Measurements from ENCODE around the gene GALNT11.
"Not testable (repeated sequence)": the region's sequence is repeated elsewhere in the genome, so short reads cannot be mapped to it uniquely, and the experiment has no call there.

GALNT11 gene

DNA sequence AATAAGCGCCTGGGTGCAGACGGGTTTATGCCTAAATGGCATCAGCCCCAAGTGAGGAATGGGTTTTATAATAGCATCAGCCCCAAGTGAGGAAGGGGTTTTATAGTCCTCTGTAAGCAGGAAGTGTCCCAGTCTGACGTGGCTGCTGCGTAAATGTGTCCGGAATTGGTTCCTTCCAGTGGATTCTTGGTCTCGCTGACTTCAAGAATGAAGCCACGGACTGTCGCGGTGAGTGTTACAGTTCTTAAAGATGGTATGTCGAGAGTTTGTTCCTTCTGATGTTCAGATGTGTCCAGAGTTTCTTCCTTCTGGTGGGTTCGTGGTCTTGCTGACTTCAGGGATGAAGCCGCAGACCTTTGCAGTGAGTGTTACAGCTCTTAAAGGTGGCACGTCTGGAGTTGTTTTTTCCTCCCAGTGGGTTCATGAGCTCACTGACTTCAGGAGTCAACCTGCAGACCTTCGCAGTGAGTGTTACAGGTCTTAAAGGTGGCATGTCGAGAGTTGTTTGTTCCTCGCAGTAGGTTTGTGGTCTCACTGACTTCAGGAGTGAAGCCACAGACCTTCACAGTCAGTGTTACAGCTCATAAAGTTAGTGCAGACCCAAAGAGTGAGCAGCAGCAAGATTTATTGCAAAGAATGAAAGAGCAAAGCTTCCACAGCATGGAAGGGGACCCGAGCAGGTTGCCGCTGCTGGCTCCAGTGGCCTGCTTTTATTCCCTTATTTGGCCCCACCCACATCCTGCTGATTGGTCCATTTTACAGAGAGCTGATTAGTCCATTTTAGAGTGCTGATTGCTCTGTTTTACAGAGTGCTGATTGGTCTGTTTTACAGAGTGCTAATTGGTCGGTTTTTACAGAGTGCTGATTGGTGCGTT lies 2.3 kb downstream of the GALNT11 start:
- not testable (repeated sequence) for DNase-seq (ENCODE audit: low read depth)

GRCh38 chr7:152030059-152030458 lies 4.6 kb downstream of the GALNT11 start:
- DNase-seq (ENCODE audit: low read depth) = not testable (repeated sequence)

- DNase-seq (ENCODE audit: low read depth) = not testable (repeated sequence)
These were observed 5.2 kb downstream of the GALNT11 start for GRCh38 chr7:152030639-152031038.

DNA sequence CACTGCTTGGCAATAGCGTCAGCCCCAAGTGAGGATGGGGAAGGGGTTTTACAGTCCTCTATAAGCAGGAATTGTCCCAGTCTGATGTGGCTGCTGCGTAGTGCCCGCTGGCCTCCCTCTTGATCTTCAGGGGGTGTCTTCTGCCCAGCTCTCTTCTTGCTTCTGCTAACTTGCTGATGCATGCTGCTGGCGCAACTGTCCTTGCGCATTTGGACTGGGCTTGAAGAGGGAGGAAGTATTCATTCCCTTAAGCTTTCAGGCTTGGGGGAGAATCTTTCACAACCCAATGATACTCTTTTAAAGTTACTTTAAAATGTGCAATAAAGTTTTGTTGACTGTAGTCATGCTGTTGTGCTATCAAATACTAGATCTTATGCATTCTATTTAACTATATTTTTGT lies 10.3 kb downstream of the GALNT11 start:
- no peak for DNase-seq (ENCODE audit: low read depth)

DNA sequence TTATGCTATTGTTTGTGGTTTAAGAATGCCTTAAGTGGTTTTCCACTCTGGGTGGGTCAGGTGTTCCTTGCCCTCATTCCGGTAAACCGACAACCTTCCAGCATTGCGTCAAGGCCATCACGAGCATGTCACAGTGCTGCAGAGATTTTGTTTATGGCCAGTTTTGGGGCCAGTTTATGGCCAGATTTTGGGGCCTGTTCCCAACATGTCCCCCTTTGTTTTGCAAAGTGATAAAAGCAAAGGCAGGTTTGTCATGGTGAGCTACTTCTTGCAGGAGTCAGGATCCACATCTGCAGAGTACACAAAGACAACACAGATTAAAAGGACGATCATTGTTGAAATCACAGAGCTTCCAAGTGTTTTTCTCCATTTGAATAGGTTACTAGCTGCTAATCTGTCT lies 12.9 kb downstream of the GALNT11 start:
- not testable (repeated sequence) for DNase-seq (ENCODE audit: low read depth)

DNA sequence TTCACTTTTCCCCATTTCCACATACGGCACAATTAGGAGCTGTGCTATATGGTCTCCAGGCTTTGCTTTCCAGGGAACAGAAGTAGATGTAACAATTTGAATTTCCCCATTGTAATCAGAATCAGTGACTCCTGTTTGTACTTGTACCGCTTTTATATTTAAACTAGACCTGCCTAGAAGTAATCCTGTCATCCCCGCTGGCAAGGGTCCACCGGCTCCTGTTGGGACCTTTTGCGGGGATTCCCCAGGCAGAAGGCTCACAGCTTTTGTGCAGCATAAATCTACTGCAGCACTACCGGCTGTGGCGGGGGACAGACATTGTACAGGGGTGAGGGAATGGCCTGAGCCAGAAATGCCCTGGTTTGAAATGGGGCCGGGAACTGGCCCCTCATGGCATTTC lies 17.6 kb downstream of the GALNT11 start:
- not testable (repeated sequence) for DNase-seq (ENCODE audit: low read depth)

GRCh38 chr7:152044909-152045308 lies 19.4 kb downstream of the GALNT11 start:
- not testable (repeated sequence) for DNase-seq (ENCODE audit: low read depth)

DNA sequence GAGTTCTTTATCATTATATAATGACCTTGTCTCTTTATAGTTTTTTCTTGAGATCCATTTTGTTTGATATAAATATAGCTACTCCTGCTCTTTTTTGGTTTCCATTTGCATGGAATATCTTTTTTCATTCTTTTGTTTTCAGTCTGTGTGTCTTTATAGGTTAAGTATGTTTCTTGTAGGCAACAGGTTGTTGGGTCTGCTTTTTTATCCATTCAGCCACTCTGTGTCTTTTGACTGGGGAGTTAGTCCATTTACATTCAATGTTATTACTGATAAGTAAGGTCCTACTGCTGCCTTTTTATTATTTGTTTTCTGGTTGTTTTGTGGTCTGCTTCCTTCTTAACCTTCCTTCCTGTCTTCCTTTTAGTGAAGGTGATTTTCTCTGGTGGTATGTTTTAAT lies 21.1 kb downstream of the GALNT11 start:
- DNase-seq (ENCODE audit: low read depth) = no peak

DNA sequence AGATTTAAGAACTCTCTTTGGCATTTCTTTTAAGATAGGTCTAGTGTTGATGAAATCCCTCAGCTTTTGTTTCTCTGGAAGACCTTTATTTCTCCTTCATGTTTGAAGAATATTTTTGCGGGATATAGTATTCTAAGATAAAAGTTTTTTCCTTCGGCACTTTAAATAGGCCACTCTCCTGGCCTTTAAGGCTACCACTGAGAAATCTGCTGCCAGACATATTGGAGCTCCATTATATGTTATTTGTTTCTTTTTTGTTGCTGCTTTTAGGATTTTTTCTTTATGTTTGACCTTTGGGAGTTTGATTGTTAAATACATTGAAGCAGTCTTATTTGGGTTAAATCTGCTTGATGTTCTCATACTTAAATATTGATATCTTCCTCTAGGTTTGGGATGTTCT lies 22.6 kb downstream of the GALNT11 start:
- DNase-seq (ENCODE audit: low read depth) = no peak

- no peak for DNase-seq (ENCODE audit: low read depth)
These were observed 25.1 kb downstream of the GALNT11 start for GRCh38 chr7:152050547-152050971.

GRCh38 chr7:152051968-152052367 lies 26.5 kb downstream of the GALNT11 start:
- DNase-seq (ENCODE audit: low read depth) = no peak

DNA sequence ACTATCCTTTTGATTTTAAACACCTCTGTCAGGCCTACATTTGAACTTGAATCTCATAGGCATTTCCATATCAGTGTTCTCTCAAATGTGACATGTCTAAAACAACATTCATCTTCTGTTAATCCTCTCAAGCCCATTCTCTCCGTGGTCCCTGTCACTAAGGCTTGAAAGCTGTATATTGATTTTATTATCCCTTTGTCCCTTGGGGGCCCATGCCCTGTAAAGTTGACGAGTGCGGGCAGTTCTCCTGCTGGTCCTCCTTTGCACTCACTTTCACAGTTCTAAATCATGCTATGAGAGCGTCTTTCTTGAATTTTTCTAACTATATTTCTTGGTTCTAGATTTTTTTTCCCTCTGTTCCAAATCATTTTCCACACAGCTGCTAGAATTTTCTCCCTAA lies 27.3 kb downstream of the GALNT11 start:
- no peak for DNase-seq (ENCODE audit: low read depth)

GRCh38 chr7:152054367-152055230 lies 29.1 kb downstream of the GALNT11 start:
- peak; percentile 18 for DNase-seq (ENCODE audit: low read depth)

DNA sequence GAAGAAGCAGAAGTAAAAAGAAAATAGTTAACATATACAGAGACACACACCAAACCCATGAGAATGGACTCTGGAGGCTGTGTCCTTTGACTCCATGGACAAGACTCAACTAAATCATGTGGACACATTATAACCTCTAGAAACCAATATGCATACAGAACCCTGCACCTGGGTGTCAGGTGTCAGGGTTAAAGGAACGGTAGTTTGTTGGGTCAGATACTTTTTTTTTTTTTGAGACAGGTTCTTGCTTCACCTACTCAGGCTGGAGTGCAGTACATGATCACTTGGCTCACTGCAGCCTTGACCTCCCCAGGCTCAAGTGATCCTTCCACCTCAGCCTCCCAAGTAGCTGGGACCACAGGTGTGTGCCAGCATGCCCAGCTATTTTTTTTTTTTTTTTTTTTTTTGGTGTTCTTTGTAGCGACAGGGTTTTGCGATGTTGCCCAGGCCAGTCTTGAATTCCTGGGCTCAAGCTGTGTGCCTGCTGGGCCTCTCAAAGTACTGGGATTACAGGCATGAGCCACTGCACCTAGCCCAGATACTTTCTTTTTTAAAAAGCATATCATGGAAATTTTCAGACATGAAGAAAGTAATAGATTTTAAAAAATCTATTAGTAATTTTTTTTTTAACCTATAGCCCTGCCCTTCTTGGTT lies 31.3 kb downstream of the GALNT11 start:
- DNase-seq (ENCODE audit: low read depth) = no peak

DNA sequence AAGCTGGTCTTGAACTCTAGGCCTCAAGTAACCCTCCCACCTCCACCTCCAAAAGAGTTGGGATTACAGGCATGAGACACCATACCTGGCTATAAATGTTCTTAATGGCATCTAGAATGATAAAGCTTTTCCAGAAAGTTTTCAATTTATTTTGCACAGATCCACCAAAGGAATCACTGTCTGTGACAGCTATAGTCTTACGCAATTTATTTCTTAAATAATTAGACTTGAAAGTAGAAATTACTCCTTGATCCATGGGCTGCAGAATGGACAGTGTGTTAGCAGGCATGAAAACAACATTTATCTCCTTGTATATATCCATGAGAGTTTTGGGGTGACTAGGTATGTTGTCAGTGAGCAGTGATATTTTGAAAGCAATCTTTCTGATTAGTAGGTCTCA lies 33.8 kb downstream of the GALNT11 start:
- DNase-seq (ENCODE audit: low read depth) = no peak

- DNase-seq (ENCODE audit: low read depth) = not testable (repeated sequence)
These were observed 35.6 kb downstream of the GALNT11 start for GRCh38 chr7:152061086-152061485.

DNA sequence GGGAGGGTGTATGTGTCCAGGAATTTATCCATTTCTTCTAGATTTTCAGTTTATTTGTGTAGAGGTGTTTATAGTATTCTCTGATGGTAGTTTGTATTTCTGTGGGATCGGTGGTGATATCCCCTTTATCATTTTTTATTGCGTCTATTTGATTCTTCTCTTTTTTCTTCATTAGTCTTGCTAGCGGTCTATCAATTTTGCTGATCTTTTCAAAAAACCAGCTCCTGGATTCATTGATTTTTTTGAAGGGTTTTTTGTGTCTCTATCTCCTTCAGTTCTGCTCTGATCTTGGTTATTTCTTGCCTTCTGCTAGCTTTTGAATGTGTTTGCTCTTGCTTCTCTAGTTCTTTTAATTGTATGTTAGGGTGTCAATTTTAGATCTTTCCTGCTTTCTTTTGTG lies 37.7 kb downstream of the GALNT11 start:
- not testable (repeated sequence) for DNase-seq (ENCODE audit: low read depth)

DNA sequence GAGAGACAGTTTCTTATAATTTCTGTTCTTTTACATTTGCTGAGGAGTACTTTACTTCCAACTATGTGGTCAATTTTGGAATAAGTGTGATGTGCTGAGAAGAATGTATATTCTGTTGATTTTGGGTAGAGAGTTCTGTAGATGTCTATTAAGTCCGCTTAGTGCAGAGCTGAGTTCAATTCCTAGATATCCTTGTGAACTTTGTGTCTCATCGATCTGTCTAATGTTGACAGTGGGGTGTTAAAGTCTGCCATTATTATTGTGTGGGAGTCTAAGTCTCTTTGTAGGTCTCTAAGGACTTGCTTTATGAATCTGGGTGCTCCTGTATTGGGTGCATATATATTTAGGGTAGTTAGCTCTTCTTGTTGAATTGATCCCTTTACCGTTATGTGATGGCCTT lies 38.3 kb downstream of the GALNT11 start:
- DNase-seq (ENCODE audit: low read depth) = not testable (repeated sequence)

GRCh38 chr7:152065800-152066344 lies 40.4 kb downstream of the GALNT11 start:
- not testable (repeated sequence) for DNase-seq (ENCODE audit: low read depth)

GRCh38 chr7:152072421-152072820 lies 46.9 kb downstream of the GALNT11 start:
- DNase-seq (ENCODE audit: low read depth) = no peak

- no peak for DNase-seq (ENCODE audit: low read depth)
These were observed 47.9 kb downstream of the GALNT11 start for GRCh38 chr7:152073352-152073751.

DNA sequence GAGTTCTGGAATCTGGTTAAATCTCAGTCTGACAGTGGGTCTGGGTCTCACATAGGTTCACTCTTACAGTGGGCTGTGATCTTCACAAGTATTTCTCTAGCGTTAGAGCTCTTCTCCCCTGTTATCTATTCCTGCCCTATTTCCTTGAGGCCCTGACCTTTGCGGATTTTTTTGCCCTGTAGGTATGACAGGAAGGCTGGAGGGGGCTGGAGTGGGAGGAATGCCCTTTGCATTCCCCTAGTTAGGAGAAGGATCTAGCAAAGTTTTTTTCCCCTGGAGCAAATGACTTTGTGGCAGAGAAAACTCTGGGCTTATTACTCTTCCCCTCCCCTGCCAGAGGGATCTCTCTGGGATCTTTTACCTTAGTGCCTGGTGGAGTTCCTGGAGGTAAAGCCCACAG lies 49.2 kb downstream of the GALNT11 start:
- DNase-seq (ENCODE audit: low read depth) = no peak
